Astrocyte of the cerebellum (primary cell): ENCODE results near the gene COMT.

Experiments
- DNase-seq: peaks from one replicate; pipeline ENCODE4 v3.0.0-alpha.2; 2011; ENCODE audit warnings: low read depth
- H3K4me3 ChIP-seq: 2 replicates; pipeline ENCODE4 v1.5.1; 2011; ENCODE audit warnings: mild to moderate bottlenecking, low read depth, low read length, moderate library complexity
- CTCF ChIP-seq: IDR thresholded peaks from 2 replicates; pipeline ENCODE4 v1.5.1; 2012; ENCODE audit warnings: low read length, low read depth, moderate library complexity, mild to moderate bottlenecking; ENCODE audit errors: missing control alignments
- in situ Hi-C: cut with HindIII; loops from 2 replicates; pipeline ENCODE4 v1.10.0; 2017; ENCODE audit warnings: low sequenced_read_pairs

COMT gene

GRCh38 chr22:19914201-19914943, 27.2 kb upstream of the COMT start:
- no peak for TF ChIP-seq CTCF
- DNase-seq = no peak
- no peak overlapping the region for H3K4me3 ChIP-seq
- in situ Hi-C loops = no loop called here

DNA sequence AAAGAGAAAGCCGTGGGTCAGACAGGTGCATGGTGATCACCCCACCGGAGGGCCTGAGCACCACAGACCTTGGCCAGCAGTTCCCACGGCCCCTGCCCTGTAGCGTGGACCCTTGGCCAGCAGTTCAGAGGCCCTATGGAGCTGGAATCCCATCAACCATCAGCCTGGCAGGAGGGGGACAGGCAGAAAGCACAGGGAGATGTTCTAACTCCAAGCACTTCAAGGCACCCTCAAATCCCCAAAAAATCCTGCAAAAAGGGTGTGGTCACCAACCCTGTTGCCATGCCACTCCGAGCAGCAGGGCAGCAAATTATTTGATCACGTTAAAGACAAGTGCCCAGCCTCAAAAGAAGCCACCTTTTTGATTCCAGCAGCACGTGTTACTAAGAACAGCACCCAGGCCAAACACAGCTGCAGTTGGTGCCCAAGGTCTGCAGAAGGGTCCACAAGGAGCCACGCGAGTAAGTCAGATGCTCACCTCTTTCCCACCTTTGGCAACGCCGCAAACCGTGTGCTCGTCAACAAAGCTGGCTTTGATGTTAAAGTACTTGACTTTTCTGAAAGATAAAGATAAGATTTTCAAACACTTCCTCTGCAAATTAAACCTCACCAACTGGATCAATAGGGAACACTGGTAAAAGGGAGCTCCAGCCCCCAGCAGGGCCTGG, 26.2 kb upstream of the COMT start:
- no peak overlapping the region for H3K4me3 ChIP-seq
- no peak for DNase-seq
- in situ Hi-C loops = no loop called here

GRCh38 chr22:19916006-19916405, 25.6 kb upstream of the COMT start:
- H3K4me3 ChIP-seq = no peak overlapping the region
- no peak for TF ChIP-seq CTCF
- in situ Hi-C loops = no loop called here
- DNase-seq = no peak

More for the DNA sequence above, 26.2 kb upstream of the COMT start:
- no peak for TF ChIP-seq CTCF

DNA sequence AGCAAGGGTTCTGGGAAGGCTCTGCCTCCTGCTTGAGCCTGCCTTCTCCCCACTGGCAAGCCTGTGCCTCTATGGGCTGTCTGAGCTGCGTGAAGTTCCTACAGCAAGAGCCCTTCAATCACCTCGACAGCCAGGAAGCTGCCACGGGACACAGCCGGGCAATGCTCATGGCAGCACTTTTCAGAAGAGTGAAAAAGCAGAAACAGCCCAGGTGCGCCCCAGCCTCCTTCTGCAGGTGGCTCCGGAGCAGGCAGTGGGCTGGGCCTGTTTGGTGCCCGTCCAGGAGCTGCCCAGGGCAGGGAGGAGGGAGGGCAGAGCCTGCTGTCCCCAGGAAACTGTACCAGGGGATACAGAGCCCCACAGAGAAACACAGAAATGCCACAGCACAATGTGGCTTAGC, 24.6 kb upstream of the COMT start:
- no peak overlapping the region for H3K4me3 ChIP-seq
- TF ChIP-seq CTCF = no peak
- in situ Hi-C loops = no loop called here
- no peak for DNase-seq

- DNase-seq = no peak
- in situ Hi-C loops = no loop called here
- no peak for TF ChIP-seq CTCF
- H3K4me3 ChIP-seq = no peak overlapping the region
These were observed 24.0 kb upstream of the COMT start for GRCh38 chr22:19917389-19918138.

DNA sequence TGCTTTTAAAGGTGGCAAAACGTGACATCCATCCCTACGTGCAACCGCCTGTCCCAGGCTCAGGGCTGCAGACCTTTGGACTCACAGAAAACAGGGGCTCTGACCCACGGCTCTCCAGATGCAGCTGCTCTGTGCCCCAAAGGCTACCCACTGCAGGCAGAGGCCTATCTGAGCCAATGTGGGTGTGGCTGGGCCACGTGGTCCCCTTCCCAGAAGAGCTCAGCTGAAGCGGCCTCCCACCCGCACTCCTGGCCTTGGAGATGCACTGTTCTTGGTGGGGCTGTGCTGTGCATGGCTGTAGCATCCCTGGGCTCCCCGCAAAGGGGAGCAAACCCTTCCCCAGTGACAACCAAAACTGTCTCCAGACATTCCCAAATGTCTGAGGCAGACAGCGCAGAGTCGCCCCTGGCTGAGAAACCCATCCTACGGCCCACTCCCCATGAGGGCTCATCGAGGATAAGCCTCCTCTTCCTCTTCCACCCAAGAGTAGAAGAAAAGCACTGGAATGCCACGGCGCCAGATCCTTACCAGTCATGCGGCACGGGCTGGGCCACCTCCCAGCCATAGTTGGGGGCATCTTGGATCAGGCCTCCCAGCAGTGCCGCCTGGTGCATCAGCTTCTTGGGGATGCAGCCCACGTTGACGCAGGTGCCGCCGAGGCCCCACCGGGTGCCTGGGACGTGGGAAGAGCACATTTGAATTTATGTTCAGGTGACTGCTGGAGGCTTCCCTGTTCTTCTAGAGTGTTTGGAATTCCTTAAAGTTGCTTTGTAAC, 23.1 kb upstream of the COMT start:
- no peak for TF ChIP-seq CTCF
- in situ Hi-C loops = no loop called here
- no peak for DNase-seq
- H3K4me3 ChIP-seq = no peak overlapping the region
